Caco-2 (cell line): ENCODE measurements around the gene UAP1. TPM values are rescaled to one million over a fixed set of nuclear protein-coding genes. Genes with fewer than 3 reads are reported as not detected.

Source experiments
- BruUV-seq: library from RNA; stranded (reverse); fragments of 400-500 nt; replicated peaks from 2 replicates; lab custom pipeline; 2021; lab: Mats Ljungman, UMichigan
- CTCF ChIA-PET: fragments of 300-600 bp; sonication (Branson Sonifier 250); formaldehyde crosslinking; loops from one replicate; lab custom pipeline; 2022; ENCODE audit warnings: antibody characterized with exemption; lab: Charles Lee
- POLR2A ChIA-PET: fragments of 300-600 bp; sonication (Branson Sonifier 250); formaldehyde crosslinking; loops from one replicate; lab custom pipeline; 2022; ENCODE audit warnings: antibody characterized with exemption; lab: Charles Lee
- DNase-seq, 2 experiments: peaks; one replicate each; pipeline versions ENCODE4 v3.0.0 to v3.0.0-alpha.2; 2020 to 2022
- H3K27me3 ChIP-seq: replicated peaks from 2 replicates; pipeline ENCODE4 v1.6.0; 2011; ENCODE audit warnings: low read length; ENCODE audit not compliant: control insufficient read depth, insufficient read depth
- H3K36me3 ChIP-seq: 2 replicates; pipeline ENCODE4 v1.5.1; 2011; ENCODE audit warnings: low read length; ENCODE audit not compliant: control insufficient read depth, insufficient read depth
- H3K4me1 ChIP-seq: fragments of 250-450 bp; sonication (Bioruptor Pico); 2 replicates; pipeline ENCODE4 v1.5.1; 2020; ENCODE audit warnings: mild to moderate bottlenecking
- H3K4me3 ChIP-seq: 2 replicates; pipeline ENCODE4 v1.5.1; 2011; ENCODE audit warnings: low read depth, mild to moderate bottlenecking, control low read depth, low read length
- H3K9me3 ChIP-seq: fragments of 250-450 bp; sonication (Bioruptor Pico); 2 replicates; pipeline ENCODE4 v1.5.1; 2020; ENCODE audit warnings: mild to moderate bottlenecking, moderate library complexity
- H3K27ac Mint-ChIP-seq: one replicate; pipeline ENCODE4 v1.8.0; 2022; ENCODE audit warnings: mixed read lengths; ENCODE audit not compliant: unreplicated experiment
- H3K27me3 Mint-ChIP-seq: one replicate; pipeline ENCODE4 v1.8.0; 2022; ENCODE audit warnings: mixed read lengths; ENCODE audit not compliant: insufficient read depth, unreplicated experiment
- H3K36me3 Mint-ChIP-seq: one replicate; pipeline ENCODE4 v1.8.0; 2022; ENCODE audit warnings: mild to moderate bottlenecking, mixed read lengths; ENCODE audit not compliant: insufficient read depth, unreplicated experiment
- H3K4me1 Mint-ChIP-seq: one replicate; pipeline ENCODE4 v1.8.0; 2022; ENCODE audit warnings: low read depth, mixed read lengths; ENCODE audit not compliant: unreplicated experiment
- H3K4me3 Mint-ChIP-seq: one replicate; pipeline ENCODE4 v1.8.0; 2022; ENCODE audit warnings: mild to moderate bottlenecking, moderate library complexity, mixed read lengths; ENCODE audit not compliant: unreplicated experiment
- H3K9me3 Mint-ChIP-seq: one replicate; pipeline ENCODE4 v1.8.0; 2022; ENCODE audit warnings: mixed read lengths; ENCODE audit not compliant: unreplicated experiment
- intact Hi-C: fragments of 100-400 bp; cut with micrococcal nuclease; formaldehyde crosslinking; loops from one replicate; pipeline ENCODE4 v1.10.0; 2022; ENCODE audit not compliant: unreplicated experiment
- total RNA-seq: library from RNA; stranded (reverse); gene quantifications from 2 replicates; pipeline ENCODE4 v1.2.3, GENCODE V29; 2022
- TF ChIP-seq, protein P1 (sequence below), 2 experiments: fragments of 200-600 bp in 1 of 2; IDR thresholded peaks; 1 replicate in 1 of 2; 2 replicates in 1 of 2; pipeline versions ENCODE4 v1.5.1 to v1.8.0; 2011 to 2022; ENCODE audit warnings: antibody characterized with exemption in 1 of 2, control low read depth in 1 of 2, inconsistent platforms in 1 of 2, low read depth in 1 of 2, low read length in 1 of 2, mild to moderate bottlenecking in 1 of 2, moderate library complexity in 1 of 2; ENCODE audit not compliant: insufficient read depth in 1 of 2, severe bottlenecking in 1 of 2, unreplicated experiment in 1 of 2

Gene UAP1
- total RNA-seq, 1 experiment from 2014 or later = 39.8 TPM

DNA sequence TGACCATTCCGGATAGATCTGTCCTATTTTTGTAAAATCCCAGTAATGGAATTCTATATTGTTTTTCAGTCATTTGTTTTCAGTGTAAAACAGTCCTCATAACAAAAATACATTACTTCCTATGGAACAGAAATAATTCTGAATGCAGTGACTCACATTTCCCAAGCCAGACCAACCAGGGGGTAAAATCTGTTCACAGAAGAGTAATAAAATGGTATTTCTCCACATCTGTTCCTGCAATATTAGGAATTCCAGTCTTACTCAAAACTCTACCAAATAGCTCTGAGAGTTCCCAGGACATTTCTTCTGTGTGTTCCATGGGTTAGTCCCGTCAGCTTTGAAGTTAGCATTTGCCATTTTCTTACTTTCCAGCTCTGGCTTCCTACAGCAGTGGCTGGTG lies 68.1 kb downstream of the UAP1 start:
- Mint-ChIP-seq H3K36me3 (no peaks in the 10 kb centered on the region), H3K27ac (no peak overlapping the region), H3K9me3 (no peaks in the 10 kb centered on the region), H3K27me3 (no peaks in the 10 kb centered on the region), H3K4me3 (no peak overlapping the region), H3K4me1 (peaks cover 7% of the 10 kb centered on the region)
- Histone ChIP-seq H3K9me3 (no peaks in the 10 kb centered on the region), H3K4me1 (no peaks in the 10 kb centered on the region), H3K27me3 (no peaks in the 10 kb centered on the region; the same call in 1 of the 2 replicates), H3K4me3 (no peak overlapping the region), H3K36me3 (no peaks in the 10 kb centered on the region)
- intact Hi-C loops = no loop called here
- DNase-seq = no peak
- no TSS peak for BruUV-seq
- ChIA-PET CTCF (no interaction called here), POLR2A (no interaction called here)
- TF ChIP-seq, protein P1, sequence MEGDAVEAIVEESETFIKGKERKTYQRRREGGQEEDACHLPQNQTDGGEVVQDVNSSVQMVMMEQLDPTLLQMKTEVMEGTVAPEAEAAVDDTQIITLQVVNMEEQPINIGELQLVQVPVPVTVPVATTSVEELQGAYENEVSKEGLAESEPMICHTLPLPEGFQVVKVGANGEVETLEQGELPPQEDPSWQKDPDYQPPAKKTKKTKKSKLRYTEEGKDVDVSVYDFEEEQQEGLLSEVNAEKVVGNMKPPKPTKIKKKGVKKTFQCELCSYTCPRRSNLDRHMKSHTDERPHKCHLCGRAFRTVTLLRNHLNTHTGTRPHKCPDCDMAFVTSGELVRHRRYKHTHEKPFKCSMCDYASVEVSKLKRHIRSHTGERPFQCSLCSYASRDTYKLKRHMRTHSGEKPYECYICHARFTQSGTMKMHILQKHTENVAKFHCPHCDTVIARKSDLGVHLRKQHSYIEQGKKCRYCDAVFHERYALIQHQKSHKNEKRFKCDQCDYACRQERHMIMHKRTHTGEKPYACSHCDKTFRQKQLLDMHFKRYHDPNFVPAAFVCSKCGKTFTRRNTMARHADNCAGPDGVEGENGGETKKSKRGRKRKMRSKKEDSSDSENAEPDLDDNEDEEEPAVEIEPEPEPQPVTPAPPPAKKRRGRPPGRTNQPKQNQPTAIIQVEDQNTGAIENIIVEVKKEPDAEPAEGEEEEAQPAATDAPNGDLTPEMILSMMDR (IDR thresholded peaks at IDR 0.05; ENCODE audit: insufficient read depth in 1 of 2, low read depth in 1 of 2, low read length in 1 of 2, severe bottlenecking in 1 of 2, unreplicated experiment in 1 of 2) = no peak

DNA sequence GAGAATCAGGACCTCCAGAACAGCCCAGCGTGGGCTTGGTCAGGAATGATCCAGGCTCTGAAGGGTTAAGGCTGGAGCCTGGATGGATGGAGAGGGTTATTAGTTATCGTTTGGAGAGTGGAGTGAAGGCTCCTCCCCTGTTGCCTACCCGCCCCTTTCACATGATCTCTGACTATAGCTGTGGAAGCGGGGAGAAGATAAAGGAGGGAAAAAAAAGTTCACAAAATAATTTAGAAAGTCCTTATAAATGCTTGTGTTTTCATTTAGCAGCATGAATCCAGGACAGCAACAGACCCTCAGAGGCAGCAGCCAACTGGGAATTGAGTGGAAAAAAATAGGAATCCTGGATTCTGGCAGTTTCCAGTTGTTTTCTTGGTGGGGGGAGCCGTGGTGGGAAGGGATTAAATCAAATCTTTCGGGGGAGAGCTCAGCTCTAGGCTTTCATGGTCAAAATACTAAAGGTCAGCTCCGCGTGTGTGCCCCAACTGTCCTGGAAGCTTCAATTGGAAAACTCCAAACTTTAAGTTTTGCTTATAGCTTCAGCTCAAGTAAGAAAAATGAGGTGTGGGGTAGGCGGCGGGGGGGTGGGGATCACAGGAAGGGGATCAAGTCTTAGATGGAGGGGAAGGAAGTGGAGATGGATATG lies 70.1 kb downstream of the UAP1 start:
- ChIA-PET CTCF (interaction anchor here (0.6 kb wide), 2 partner anchors 79 to 255 kb away, joined by 3 to 5 read pairs; no protein-coding TSS in a partner anchor), POLR2A (interaction anchor here (1.1 kb wide), 1 partner anchor 32 kb away, joined by 6 read pairs; no protein-coding TSS in a partner anchor)
- H3K36me3 ChIP-seq = no peaks in the 10 kb centered on the region
- H3K4me3 ChIP-seq = no peak overlapping the region
- Mint-ChIP-seq H3K27me3 (no peaks in the 10 kb centered on the region), H3K27ac (no peak overlapping the region), H3K4me3 (no peak overlapping the region), H3K36me3 (no peaks in the 10 kb centered on the region), H3K9me3 (no peaks in the 10 kb centered on the region), H3K4me1 (peaks cover 7% of the 10 kb centered on the region)
- no peaks in the 10 kb centered on the region for H3K4me1 ChIP-seq
- intact Hi-C loops = no loop called here
- DNase-seq = no peak
- no TSS peak for BruUV-seq
- H3K9me3 ChIP-seq = no peaks in the 10 kb centered on the region
- no peaks in the 10 kb centered on the region; the same call in 1 of the 2 replicates for H3K27me3 ChIP-seq
- TF ChIP-seq, protein P1 (IDR thresholded peaks at IDR 0.05; ENCODE audit: insufficient read depth in 1 of 2, low read depth in 1 of 2, low read length in 1 of 2, severe bottlenecking in 1 of 2, unreplicated experiment in 1 of 2) = no peak

DNA sequence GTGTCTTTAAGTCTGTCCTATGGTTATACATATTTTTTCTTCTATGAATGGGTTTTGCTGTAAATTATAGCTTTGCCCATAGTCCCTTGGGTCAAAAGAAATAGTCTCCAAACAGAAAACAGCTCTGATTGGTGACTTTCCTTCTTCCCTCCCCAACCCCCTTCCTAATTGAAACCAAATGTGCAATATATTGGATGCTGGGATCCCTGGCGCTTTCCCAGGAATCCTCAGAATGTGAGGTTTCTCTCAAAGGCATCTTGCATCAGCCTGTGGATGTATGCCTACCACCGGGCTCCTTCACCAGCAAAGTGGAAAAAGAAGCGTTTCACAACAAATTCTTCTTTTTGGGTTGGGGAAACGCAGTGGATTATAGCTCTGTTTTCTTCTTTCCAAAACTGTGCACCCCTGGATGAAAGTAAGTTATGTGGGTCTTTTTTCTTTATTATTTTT lies 70.7 kb downstream of the UAP1 start, which contains the start of gene DDR2:
Gene DDR2, plus strand, starts transcription at position 248 of the 450 bp plus-strand sequence. CDS start 86,600 bp downstream, outside the sequence.
- CTCF ChIA-PET = interaction anchor here (0.6 kb wide), 1 partner anchor 256 kb away, joined by 3 read pairs; no protein-coding TSS in a partner anchor

More for the DNA sequence above, 70.7 kb downstream of the UAP1 start, which contains the start of gene DDR2:
- Histone ChIP-seq H3K4me1 (no peaks in the 10 kb centered on the region), H3K4me3 (no peak within 1 kb of the TSS), H3K36me3 (no peaks in the 10 kb centered on the region), H3K9me3 (no peaks in the 10 kb centered on the region), H3K27me3 (no peaks in the 10 kb centered on the region; the same call in 1 of the 2 replicates)
- no peaks in the 10 kb centered on the region for H3K36me3 Mint-ChIP-seq
- no peak within 1 kb of the TSS for H3K4me3 Mint-ChIP-seq
- peaks cover 7% of the 10 kb centered on the region for H3K4me1 Mint-ChIP-seq
- POLR2A ChIA-PET = no interaction called here
- H3K27ac Mint-ChIP-seq = no peak within 1 kb of the TSS
- H3K9me3 Mint-ChIP-seq = no peaks in the 10 kb centered on the region
- intact Hi-C loops = no loop called here
- DNase-seq = no peak
- TF ChIP-seq, protein P1 (IDR thresholded peaks at IDR 0.05; ENCODE audit: insufficient read depth in 1 of 2, low read depth in 1 of 2, low read length in 1 of 2, severe bottlenecking in 1 of 2, unreplicated experiment in 1 of 2) = no peak
- BruUV-seq = no TSS peak
- no peaks in the 10 kb centered on the region for H3K27me3 Mint-ChIP-seq
